Measurements from ENCODE around the gene PNO1. TPM values are rescaled to one million over a fixed set of nuclear protein-coding genes. Genes with fewer than 3 reads are reported as not detected.

The PNO1 gene
- total RNA-seq, 2 experiments from 2014 or later = 27.1 to 29.5 TPM

DNA sequence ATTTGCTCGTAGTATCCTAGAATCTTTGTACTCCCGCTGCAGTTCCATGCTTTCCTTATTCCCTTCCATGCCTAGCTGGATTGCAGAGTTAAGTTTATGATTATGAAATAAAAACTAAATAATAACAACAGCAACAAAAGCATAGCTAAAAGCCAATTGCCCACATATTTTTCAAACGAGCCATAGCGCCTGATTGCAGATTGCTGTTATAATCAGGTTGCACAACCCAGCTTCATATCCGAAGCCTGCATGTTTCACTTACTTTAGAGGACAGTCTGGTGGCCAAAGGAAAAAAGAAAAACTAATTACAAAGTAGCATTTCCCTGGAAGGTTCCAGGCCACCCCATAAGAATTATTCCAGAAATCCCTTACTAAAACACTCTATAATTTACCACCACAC, 31.9 kb upstream of the PNO1 start:
- peaks cover 11% of the 10 kb centered on the region for H3K36me3 Mint-ChIP-seq (ENCODE audit: low read depth)
- POLR2A ChIA-PET = no interaction called here
- no peaks in the 10 kb centered on the region for H3K27me3 ChIP-seq (ENCODE audit: control insufficient read depth in 1 of 2, insufficient read depth in 2 of 2, low read length in 2 of 2)
- ATAC-seq (ENCODE audit: poor library complexity) (no peak), DNase-seq (no peak)
- TF ChIP-seq, protein P1, sequence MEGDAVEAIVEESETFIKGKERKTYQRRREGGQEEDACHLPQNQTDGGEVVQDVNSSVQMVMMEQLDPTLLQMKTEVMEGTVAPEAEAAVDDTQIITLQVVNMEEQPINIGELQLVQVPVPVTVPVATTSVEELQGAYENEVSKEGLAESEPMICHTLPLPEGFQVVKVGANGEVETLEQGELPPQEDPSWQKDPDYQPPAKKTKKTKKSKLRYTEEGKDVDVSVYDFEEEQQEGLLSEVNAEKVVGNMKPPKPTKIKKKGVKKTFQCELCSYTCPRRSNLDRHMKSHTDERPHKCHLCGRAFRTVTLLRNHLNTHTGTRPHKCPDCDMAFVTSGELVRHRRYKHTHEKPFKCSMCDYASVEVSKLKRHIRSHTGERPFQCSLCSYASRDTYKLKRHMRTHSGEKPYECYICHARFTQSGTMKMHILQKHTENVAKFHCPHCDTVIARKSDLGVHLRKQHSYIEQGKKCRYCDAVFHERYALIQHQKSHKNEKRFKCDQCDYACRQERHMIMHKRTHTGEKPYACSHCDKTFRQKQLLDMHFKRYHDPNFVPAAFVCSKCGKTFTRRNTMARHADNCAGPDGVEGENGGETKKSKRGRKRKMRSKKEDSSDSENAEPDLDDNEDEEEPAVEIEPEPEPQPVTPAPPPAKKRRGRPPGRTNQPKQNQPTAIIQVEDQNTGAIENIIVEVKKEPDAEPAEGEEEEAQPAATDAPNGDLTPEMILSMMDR (IDR thresholded peaks at IDR 0.05) = no peak
- no peaks in the 10 kb centered on the region for H3K9me3 ChIP-seq (ENCODE audit: control insufficient read depth in 1 of 2, insufficient read depth in 1 of 2, low read length in 2 of 2)
- H3K4me1 ChIP-seq (ENCODE audit: insufficient read depth, low read length) = peaks cover 4% of the 10 kb centered on the region
- no peak overlapping the region for H3K4me3 Mint-ChIP-seq
- H3K36me3 ChIP-seq (ENCODE audit: insufficient read depth, low read length) = no peaks in the 10 kb centered on the region
- intact Hi-C loops (cut with DNase I, micrococcal nuclease) = loop anchor here in 1 of 2 experiments (5.0 kb wide), 1 partner anchor 61 kb away; no protein-coding TSS in a partner anchor
- no peaks in the 10 kb centered on the region for H3K9me3 Mint-ChIP-seq
- H3K27me3 Mint-ChIP-seq = no peaks in the 10 kb centered on the region
- H3K4me1 Mint-ChIP-seq (ENCODE audit: low read depth) = peaks cover 5% of the 10 kb centered on the region
- no peak overlapping the region for H3K4me3 ChIP-seq (ENCODE audit: low read length)
- CTCF ChIA-PET = interaction anchor here (1.0 kb wide), 1 partner anchor 11 kb away, joined by 3 read pairs; no protein-coding TSS in a partner anchor
- H3K27ac Mint-ChIP-seq = no peak overlapping the region
- H3K27ac ChIP-seq (ENCODE audit: low read depth in 1 of 2, low read length in 2 of 2) = no peak overlapping the region

GRCh38 chr2:68126561-68126960, 31.1 kb upstream of the PNO1 start:
- Histone ChIP-seq H3K36me3 (ENCODE audit: insufficient read depth, low read length) (peaks cover 3% of the 10 kb centered on the region), H3K27me3 (ENCODE audit: control insufficient read depth in 1 of 2, insufficient read depth in 2 of 2, low read length in 2 of 2) (no peaks in the 10 kb centered on the region), H3K4me3 (ENCODE audit: low read length) (no peak overlapping the region), H3K4me1 (ENCODE audit: insufficient read depth, low read length) (peaks cover 4% of the 10 kb centered on the region), H3K27ac (ENCODE audit: low read depth in 1 of 2, low read length in 2 of 2) (no peak overlapping the region), H3K9me3 (ENCODE audit: control insufficient read depth in 1 of 2, insufficient read depth in 1 of 2, low read length in 2 of 2) (no peaks in the 10 kb centered on the region)
- Mint-ChIP-seq H3K4me1 (ENCODE audit: low read depth) (peaks cover 5% of the 10 kb centered on the region), H3K27me3 (no peaks in the 10 kb centered on the region), H3K27ac (no peak overlapping the region), H3K36me3 (ENCODE audit: low read depth) (peaks cover 16% of the 10 kb centered on the region), H3K4me3 (no peak overlapping the region), H3K9me3 (no peaks in the 10 kb centered on the region)
- no peak for ATAC-seq (ENCODE audit: poor library complexity)
- CTCF ChIA-PET = interaction anchor here (0.6 to 1.0 kb wide), 2 partner anchors 11 to 59 kb away, joined by 3 read pairs; no protein-coding TSS in a partner anchor
- POLR2A ChIA-PET = no interaction called here
- TF ChIP-seq, protein P1 (IDR thresholded peaks at IDR 0.05) = no peak
- intact Hi-C loops (cut with DNase I, micrococcal nuclease) = loop anchor here in 1 of 2 experiments (5.0 kb wide), 1 partner anchor 61 kb away; no protein-coding TSS in a partner anchor
- DNase-seq = no peak

- TF ChIP-seq, protein P1 (IDR thresholded peaks at IDR 0.05) = no peak
- no peak overlapping the region for H3K27ac ChIP-seq (ENCODE audit: low read depth in 1 of 2, low read length in 2 of 2)
- H3K4me1 ChIP-seq (ENCODE audit: insufficient read depth, low read length) = peaks cover under 1% of the 10 kb centered on the region
- ChIA-PET CTCF (interaction anchor here (0.6 kb wide), 1 partner anchor 58 kb away, joined by 3 read pairs; no protein-coding TSS in a partner anchor), POLR2A (interaction anchor here (0.7 kb wide), 1 partner anchor 65 kb away, joined by 3 read pairs; the partner anchor contains the start of gene C1D)
- Mint-ChIP-seq H3K4me1 (ENCODE audit: low read depth) (peaks cover under 1% of the 10 kb centered on the region), H3K27ac (no peak overlapping the region), H3K9me3 (no peaks in the 10 kb centered on the region), H3K27me3 (no peaks in the 10 kb centered on the region), H3K4me3 (no peak overlapping the region), H3K36me3 (ENCODE audit: low read depth) (peaks cover 25% of the 10 kb centered on the region)
- no peaks in the 10 kb centered on the region for H3K27me3 ChIP-seq (ENCODE audit: control insufficient read depth in 1 of 2, insufficient read depth in 2 of 2, low read length in 2 of 2)
- DNase-seq (no peak), ATAC-seq (ENCODE audit: poor library complexity) (no peak)
- no peak overlapping the region for H3K4me3 ChIP-seq (ENCODE audit: low read length)
- H3K9me3 ChIP-seq (ENCODE audit: control insufficient read depth in 1 of 2, insufficient read depth in 1 of 2, low read length in 2 of 2) = no peaks in the 10 kb centered on the region
- H3K36me3 ChIP-seq (ENCODE audit: insufficient read depth, low read length) = peaks cover 6% of the 10 kb centered on the region
- intact Hi-C loops (cut with DNase I, micrococcal nuclease) = loop anchor here in 1 of 2 experiments (5.0 kb wide), 1 partner anchor 60 kb away; no protein-coding TSS in a partner anchor
Observed at GRCh38 chr2:68127358-68128242, 30.1 kb upstream of the PNO1 start.
